ENCODE results near the gene MPRIP.
A peak's percentile ranks its signal among the peaks of the same experiment; 100 is the strongest.
"Not testable (repeated sequence)": the region's sequence is repeated elsewhere in the genome, so short reads cannot be mapped to it uniquely, and the experiment has no call there.

MPRIP gene, protein sequence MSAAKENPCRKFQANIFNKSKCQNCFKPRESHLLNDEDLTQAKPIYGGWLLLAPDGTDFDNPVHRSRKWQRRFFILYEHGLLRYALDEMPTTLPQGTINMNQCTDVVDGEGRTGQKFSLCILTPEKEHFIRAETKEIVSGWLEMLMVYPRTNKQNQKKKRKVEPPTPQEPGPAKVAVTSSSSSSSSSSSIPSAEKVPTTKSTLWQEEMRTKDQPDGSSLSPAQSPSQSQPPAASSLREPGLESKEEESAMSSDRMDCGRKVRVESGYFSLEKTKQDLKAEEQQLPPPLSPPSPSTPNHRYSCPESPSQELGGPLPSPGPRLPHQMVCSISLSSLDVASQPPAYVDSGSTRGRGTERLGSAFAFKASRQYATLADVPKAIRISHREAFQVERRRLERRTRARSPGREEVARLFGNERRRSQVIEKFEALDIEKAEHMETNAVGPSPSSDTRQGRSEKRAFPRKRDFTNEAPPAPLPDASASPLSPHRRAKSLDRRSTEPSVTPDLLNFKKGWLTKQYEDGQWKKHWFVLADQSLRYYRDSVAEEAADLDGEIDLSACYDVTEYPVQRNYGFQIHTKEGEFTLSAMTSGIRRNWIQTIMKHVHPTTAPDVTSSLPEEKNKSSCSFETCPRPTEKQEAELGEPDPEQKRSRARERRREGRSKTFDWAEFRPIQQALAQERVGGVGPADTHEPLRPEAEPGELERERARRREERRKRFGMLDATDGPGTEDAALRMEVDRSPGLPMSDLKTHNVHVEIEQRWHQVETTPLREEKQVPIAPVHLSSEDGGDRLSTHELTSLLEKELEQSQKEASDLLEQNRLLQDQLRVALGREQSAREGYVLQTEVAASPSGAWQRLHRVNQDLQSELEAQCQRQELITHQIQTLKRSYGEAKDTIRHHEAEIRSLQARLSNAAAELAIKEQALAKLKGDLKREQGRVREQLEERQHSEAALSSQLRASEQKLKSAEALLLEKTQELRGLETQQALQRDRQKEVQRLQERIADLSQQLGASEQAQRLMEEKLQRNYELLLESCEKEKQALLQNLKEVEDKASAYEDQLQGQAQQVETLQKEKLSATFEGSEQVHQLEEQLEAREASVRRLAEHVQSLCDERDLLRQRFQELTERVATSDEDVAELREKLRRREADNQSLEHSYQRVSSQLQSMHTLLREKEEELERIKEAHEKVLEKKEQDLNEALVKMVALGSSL (N-terminal part only)

DNA sequence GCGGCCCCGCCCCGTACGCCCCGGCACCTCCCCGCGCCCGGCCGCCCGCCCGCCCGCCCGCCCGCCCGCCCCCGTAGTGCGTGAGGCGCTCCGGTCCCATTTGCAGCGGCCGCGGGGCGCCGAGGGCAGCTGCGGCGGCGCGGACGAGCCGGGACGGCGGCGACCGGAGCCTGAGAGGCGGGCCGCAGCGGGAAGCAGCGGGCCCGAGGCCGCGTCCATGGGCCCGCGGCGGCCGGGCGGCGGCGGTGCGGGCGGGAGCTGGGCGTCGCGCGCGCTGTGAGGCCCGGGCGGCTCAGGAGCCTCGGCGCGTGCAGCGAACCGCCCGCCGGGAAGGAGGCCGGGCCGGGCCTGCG, at the start of gene MPRIP:
Gene MPRIP (plus strand): TSS at position 74 of the 353 bp plus-strand sequence. CDS start 392 bp downstream, outside the sequence.
- Histone ChIP-seq H3K4me1 (ENCODE audit: control insufficient read depth in 2 of 2, insufficient read depth in 2 of 2, low read length in 2 of 2) (peaks cover 30 to 34% of the 10 kb centered on the region in 2 donors), H3K4me3 (ENCODE audit: low read length in 2 of 2) (peak within 1 kb of the TSS; percentile 70 to 91), H3K9me3 (ENCODE audit: control insufficient read depth in 2 of 2, low read length in 2 of 2) (no peaks in the 10 kb centered on the region), H3K9ac (ENCODE audit: low read depth in 1 of 2, low read length in 2 of 2) (peak within 1 kb of the TSS; percentile 84 to 89), H3K27ac (ENCODE audit: low read depth in 2 of 2, low read length in 2 of 2) (peak within 1 kb of the TSS; percentile 68 to 75), H3K27me3 (ENCODE audit: control insufficient read depth in 2 of 2, insufficient read depth in 2 of 2, low read length in 2 of 2) (no peaks in the 10 kb centered on the region), H3K36me3 (ENCODE audit: control insufficient read depth in 2 of 2, insufficient read depth in 2 of 2, low read length in 2 of 2) (no peaks in the 10 kb centered on the region)

DNA sequence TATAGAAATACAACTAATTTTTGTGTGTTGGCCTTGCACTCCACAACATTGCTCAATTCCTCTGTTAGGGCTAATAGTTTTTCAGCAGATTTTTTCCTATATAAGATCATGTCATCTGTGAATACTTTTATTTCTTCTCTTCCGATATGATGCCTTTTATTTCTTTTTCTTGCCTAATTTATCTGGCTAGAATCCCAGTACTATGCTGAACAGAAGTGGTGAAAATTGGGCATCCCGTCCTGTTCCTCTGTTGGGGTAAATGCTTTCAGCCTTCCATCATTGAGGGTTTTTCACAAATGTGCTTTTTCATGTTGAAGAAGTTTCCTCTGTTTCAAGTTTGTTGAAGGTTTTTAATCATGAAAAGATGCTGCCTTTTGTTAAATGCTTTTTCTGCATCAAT, 47.6 kb upstream of the MPRIP start:
- Histone ChIP-seq H3K27ac (ENCODE audit: low read depth in 2 of 2, low read length in 2 of 2) (no peak overlapping the region), H3K4me3 (ENCODE audit: low read length in 2 of 2) (no peak overlapping the region), H3K9me3 (ENCODE audit: control insufficient read depth in 2 of 2, low read length in 2 of 2) (no peaks in the 10 kb centered on the region), H3K4me1 (ENCODE audit: control insufficient read depth in 2 of 2, insufficient read depth in 2 of 2, low read length in 2 of 2) (peaks cover 12% of the 10 kb centered on the region in 2 donors), H3K36me3 (ENCODE audit: control insufficient read depth in 2 of 2, insufficient read depth in 2 of 2, low read length in 2 of 2) (no peaks in the 10 kb centered on the region), H3K9ac (ENCODE audit: low read depth in 1 of 2, low read length in 2 of 2) (no peak overlapping the region), H3K27me3 (ENCODE audit: control insufficient read depth in 2 of 2, insufficient read depth in 2 of 2, low read length in 2 of 2) (no peaks in the 10 kb centered on the region)

DNA sequence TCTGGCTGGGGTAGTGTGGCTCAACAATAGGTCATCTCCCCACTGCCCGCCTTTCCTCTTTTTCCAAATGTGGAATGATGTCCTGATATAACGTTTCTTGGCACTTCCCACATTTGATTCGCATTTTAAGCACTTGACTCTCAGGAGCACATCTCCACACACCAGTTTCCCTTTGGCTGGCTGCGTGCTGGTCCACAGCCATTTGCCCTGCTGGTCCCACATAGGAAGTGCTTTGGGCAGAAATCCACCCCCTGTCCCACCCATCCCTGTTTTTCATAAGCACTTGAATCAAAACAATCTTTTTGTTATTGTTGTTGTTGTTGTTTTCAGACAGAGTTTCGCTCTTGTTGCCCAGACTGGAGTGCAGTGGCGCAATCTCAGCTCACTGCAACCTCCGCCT, 46.3 kb upstream of the MPRIP start:
- no peak overlapping the region for H3K4me3 ChIP-seq (ENCODE audit: low read length in 2 of 2)
- no peaks in the 10 kb centered on the region for H3K9me3 ChIP-seq (ENCODE audit: control insufficient read depth in 2 of 2, low read length in 2 of 2)
- H3K27me3 ChIP-seq (ENCODE audit: control insufficient read depth in 2 of 2, insufficient read depth in 2 of 2, low read length in 2 of 2): no peaks in the 10 kb centered on the region
- peaks cover 3% of the 10 kb centered on the region in 2 donors for H3K4me1 ChIP-seq (ENCODE audit: control insufficient read depth in 2 of 2, insufficient read depth in 2 of 2, low read length in 2 of 2)
- H3K9ac ChIP-seq (ENCODE audit: low read depth in 1 of 2, low read length in 2 of 2): no peak overlapping the region
- H3K36me3 ChIP-seq (ENCODE audit: control insufficient read depth in 2 of 2, insufficient read depth in 2 of 2, low read length in 2 of 2): no peaks in the 10 kb centered on the region
- no peak overlapping the region for H3K27ac ChIP-seq (ENCODE audit: low read depth in 2 of 2, low read length in 2 of 2)

DNA sequence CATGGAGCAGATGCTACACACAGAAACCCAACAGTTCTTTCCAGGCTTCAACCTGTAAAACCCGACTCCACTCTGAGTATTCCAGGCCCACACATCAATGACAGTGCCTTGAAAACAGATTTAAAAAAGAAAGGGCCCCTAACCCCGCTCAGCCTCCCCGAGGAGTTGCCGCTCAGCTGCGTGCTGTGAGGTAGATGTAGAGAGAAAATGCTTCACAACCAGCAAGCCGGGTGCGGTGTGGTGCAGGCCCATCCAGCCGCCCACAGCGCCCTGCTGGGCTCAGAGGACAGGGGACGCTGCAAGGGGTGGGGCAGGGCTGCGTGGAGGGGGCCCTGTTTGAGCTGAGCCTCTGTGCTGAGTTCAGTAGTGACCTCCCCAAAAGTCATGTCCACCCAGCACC, 45.5 kb upstream of the MPRIP start:
- H3K4me1 ChIP-seq (ENCODE audit: control insufficient read depth in 2 of 2, insufficient read depth in 2 of 2, low read length in 2 of 2); H3K9me3 ChIP-seq (ENCODE audit: control insufficient read depth in 2 of 2, low read length in 2 of 2); H3K4me3 ChIP-seq (ENCODE audit: low read length in 2 of 2); H3K27me3 ChIP-seq (ENCODE audit: control insufficient read depth in 2 of 2, insufficient read depth in 2 of 2, low read length in 2 of 2); H3K9ac ChIP-seq (ENCODE audit: low read depth in 1 of 2, low read length in 2 of 2); H3K36me3 ChIP-seq (ENCODE audit: control insufficient read depth in 2 of 2, insufficient read depth in 2 of 2, low read length in 2 of 2); H3K27ac ChIP-seq (ENCODE audit: low read depth in 2 of 2, low read length in 2 of 2): not testable (repeated sequence)

DNA sequence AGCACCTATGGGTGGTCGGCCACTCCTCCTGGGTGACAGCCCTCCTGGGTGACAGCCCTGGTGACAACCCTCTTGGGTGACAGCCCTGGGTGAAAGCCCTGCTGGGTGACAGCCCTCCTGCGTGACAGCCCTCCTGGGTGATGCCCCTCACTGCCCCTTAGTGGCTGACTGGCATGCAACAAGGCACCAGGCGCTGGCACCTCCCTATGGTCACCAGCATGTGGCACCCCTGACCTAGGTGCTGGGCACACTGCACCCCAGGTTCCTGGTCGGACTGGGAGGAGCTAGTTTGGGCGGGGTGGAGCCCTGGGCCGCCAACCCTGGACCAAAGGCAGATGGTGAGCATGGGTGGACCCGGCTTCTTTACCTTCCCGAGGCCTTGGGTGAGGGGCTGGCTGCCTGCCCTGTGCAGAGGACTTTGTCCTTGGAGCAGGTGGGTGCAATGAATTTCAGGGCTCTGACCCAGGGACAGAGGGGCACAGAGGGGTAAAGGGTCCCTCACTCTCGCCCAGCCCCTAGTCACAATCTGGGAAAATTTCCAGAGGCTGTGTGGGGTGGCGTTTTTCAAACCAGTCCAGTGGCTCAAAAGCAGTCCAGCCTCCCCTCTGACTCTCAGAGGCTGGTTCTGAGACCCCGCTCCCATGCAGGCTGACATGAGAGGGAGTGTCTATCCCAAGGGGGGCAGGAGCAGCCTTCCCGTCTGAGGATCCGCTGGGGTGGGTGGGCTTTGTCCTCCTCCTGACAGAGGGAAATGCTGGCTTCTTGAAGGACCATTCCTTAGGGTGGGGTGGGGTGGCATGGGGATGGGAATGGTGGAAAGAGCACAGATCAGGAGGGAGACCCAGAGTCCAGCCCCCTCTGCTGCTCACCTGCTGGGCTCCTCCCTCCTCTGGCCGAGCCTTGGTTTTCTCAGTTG, 44.5 kb upstream of the MPRIP start:
- Histone ChIP-seq H3K27ac (ENCODE audit: low read depth in 2 of 2, low read length in 2 of 2) (no peak overlapping the region), H3K36me3 (ENCODE audit: control insufficient read depth in 2 of 2, insufficient read depth in 2 of 2, low read length in 2 of 2) (no peaks in the 10 kb centered on the region), H3K9me3 (ENCODE audit: control insufficient read depth in 2 of 2, low read length in 2 of 2) (no peaks in the 10 kb centered on the region), H3K4me3 (ENCODE audit: low read length in 2 of 2) (no peak overlapping the region), H3K4me1 (ENCODE audit: control insufficient read depth in 2 of 2, insufficient read depth in 2 of 2, low read length in 2 of 2) (peaks cover 3% of the 10 kb centered on the region in 2 donors), H3K27me3 (ENCODE audit: control insufficient read depth in 2 of 2, insufficient read depth in 2 of 2, low read length in 2 of 2) (no peaks in the 10 kb centered on the region), H3K9ac (ENCODE audit: low read depth in 1 of 2, low read length in 2 of 2) (no peak overlapping the region)

DNA sequence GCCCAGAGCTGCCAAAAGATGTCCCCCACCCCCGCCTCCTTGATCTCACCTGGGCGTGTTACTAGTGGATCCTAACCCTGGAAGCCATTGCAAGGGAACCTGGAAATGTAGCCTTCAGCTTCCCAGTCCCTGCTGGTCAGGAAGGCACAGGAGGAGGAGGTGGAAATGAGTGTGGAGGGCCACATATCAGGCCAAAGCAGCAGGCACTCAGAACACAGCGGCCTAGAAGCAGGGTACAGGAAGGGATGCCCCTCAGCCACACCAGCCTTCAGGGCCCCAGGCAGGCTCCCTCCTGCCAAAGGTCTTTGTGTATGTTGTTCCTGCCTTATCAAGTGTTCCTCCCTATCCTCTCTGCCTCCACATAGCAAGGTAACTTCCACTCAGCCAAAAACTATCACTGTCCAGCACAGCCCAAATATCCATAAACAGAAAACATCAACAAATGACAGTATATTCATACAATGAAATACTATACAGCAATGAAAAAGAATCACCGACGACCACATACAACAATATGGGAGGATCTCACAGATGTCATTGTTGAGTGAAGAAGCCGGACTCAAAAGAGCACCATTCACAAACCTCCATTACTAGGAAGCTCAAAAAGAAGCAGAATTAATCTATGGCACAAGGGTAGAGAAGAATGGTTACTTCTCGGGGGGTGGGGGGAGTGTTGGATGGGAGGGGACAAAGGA, 42.2 kb upstream of the MPRIP start:
- no peaks in the 10 kb centered on the region for H3K9me3 ChIP-seq (ENCODE audit: control insufficient read depth in 2 of 2, low read length in 2 of 2)
- peaks cover 3% of the 10 kb centered on the region in 2 donors for H3K4me1 ChIP-seq (ENCODE audit: control insufficient read depth in 2 of 2, insufficient read depth in 2 of 2, low read length in 2 of 2)
- no peak overlapping the region for H3K27ac ChIP-seq (ENCODE audit: low read depth in 2 of 2, low read length in 2 of 2)
- H3K36me3 ChIP-seq (ENCODE audit: control insufficient read depth in 2 of 2, insufficient read depth in 2 of 2, low read length in 2 of 2): no peaks in the 10 kb centered on the region
- no peak overlapping the region for H3K9ac ChIP-seq (ENCODE audit: low read depth in 1 of 2, low read length in 2 of 2)
- H3K4me3 ChIP-seq (ENCODE audit: low read length in 2 of 2): no peak overlapping the region
- H3K27me3 ChIP-seq (ENCODE audit: control insufficient read depth in 2 of 2, insufficient read depth in 2 of 2, low read length in 2 of 2): no peaks in the 10 kb centered on the region

DNA sequence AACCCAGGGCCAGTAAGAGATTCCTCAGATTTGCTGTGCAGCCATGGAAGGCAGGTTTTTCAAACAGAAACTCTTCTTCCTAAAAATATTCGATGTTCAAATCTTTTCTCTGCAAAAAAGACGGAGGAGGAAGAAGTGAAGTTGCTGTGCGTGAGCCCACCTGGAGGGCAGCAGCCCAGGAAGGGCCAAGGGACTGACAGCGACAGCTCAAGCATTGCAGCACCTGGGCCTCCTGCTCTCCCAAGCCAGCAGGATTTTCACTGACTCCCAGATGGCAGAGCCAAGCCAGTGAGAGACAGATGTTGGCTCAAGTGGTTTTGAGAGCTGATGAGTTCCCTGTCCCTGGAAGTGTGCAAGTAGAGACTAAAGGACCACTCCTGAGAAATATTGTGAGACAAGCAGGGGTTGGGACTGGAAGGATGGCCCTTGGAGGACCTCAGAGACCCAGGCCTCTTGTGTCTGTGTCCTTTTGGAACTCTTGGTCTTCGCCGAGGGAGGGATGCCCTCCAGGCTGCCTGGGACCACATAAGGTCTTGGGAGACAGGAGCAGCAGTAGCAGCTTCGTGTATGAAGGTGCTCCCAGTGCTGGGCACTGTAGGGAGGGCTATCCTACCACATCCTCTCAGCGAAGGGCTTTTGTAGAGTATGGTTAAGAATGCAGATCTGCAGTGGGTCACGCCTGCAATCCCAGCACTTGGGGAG, 41.0 kb upstream of the MPRIP start:
- Histone ChIP-seq H3K27ac (ENCODE audit: low read depth in 2 of 2, low read length in 2 of 2) (no peak overlapping the region), H3K36me3 (ENCODE audit: control insufficient read depth in 2 of 2, insufficient read depth in 2 of 2, low read length in 2 of 2) (no peaks in the 10 kb centered on the region), H3K27me3 (ENCODE audit: control insufficient read depth in 2 of 2, insufficient read depth in 2 of 2, low read length in 2 of 2) (no peaks in the 10 kb centered on the region), H3K4me1 (ENCODE audit: control insufficient read depth in 2 of 2, insufficient read depth in 2 of 2, low read length in 2 of 2) (peaks cover 3% of the 10 kb centered on the region in 2 donors), H3K9ac (ENCODE audit: low read depth in 1 of 2, low read length in 2 of 2) (no peak overlapping the region), H3K9me3 (ENCODE audit: control insufficient read depth in 2 of 2, low read length in 2 of 2) (no peaks in the 10 kb centered on the region), H3K4me3 (ENCODE audit: low read length in 2 of 2) (no peak overlapping the region)

DNA sequence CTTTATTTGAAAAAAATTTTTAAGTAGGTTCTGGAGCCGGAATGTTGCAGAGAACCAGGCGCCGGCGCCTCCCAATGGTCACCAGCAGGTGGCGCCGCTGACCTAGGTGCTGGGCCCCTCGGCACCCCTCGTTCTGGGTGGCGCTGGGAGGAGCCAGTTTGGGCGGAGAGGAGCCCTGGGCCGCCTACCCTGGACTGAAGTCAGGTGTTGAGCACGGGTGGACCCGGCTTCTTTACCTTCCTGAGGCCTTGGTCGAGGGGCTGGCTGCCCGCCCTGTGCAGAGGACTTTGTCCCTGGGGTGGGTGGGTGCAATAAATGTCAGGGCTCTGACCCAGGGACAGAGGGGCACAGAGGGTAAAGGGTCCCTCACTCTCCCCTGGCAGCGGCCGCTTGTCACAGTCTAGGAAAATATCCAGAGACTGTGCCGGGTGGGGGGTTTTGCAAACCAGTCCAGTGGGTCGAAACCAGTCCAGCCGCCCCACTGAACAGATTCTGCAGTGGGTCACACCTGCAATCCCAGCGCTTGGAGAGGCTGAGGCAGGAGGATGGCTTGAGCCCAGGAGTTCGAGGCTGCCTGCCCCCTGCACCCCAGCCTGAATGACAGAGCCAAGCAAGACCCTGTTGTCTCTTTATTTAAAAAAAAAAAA, 40.3 kb upstream of the MPRIP start:
- H3K27ac ChIP-seq (ENCODE audit: low read depth in 2 of 2, low read length in 2 of 2): no peak overlapping the region
- no peak overlapping the region for H3K9ac ChIP-seq (ENCODE audit: low read depth in 1 of 2, low read length in 2 of 2)
- no peaks in the 10 kb centered on the region for H3K27me3 ChIP-seq (ENCODE audit: control insufficient read depth in 2 of 2, insufficient read depth in 2 of 2, low read length in 2 of 2)
- no peaks in the 10 kb centered on the region for H3K9me3 ChIP-seq (ENCODE audit: control insufficient read depth in 2 of 2, low read length in 2 of 2)
- H3K4me1 ChIP-seq (ENCODE audit: control insufficient read depth in 2 of 2, insufficient read depth in 2 of 2, low read length in 2 of 2): peaks cover 3% of the 10 kb centered on the region in 2 donors
- no peak overlapping the region for H3K4me3 ChIP-seq (ENCODE audit: low read length in 2 of 2)
- H3K36me3 ChIP-seq (ENCODE audit: control insufficient read depth in 2 of 2, insufficient read depth in 2 of 2, low read length in 2 of 2): no peaks in the 10 kb centered on the region

Data from mucosa of rectum (tissue), 2 donors.